Chondrocyte (in vitro differentiated cells): Measurements from ENCODE around the gene ENAM. TPM values are rescaled to one million over a fixed set of nuclear protein-coding genes. Genes with fewer than 3 reads are reported as not detected.
"Not testable (repeated sequence)": the region's sequence is repeated elsewhere in the genome, so short reads cannot be mapped to it uniquely, and the experiment has no call there.

Source experiments
- DNase-seq: peaks from one replicate; pipeline ENCODE4 v3.0.0; 2021; ENCODE audit warnings: mixed read lengths, low spot score
- H3K27ac Mint-ChIP-seq: one replicate; pipeline ENCODE4 v1.8.0; 2021; ENCODE audit warnings: mild to moderate bottlenecking, moderate library complexity, mixed read lengths; ENCODE audit not compliant: unreplicated experiment
- H3K27me3 Mint-ChIP-seq: 2 replicates; pipeline ENCODE4 v1.8.0; 2021; ENCODE audit warnings: low read depth, mixed read lengths
- H3K36me3 Mint-ChIP-seq: 2 replicates; pipeline ENCODE4 v1.8.0; 2021; ENCODE audit warnings: low read depth, mixed read lengths
- H3K4me1 Mint-ChIP-seq: 2 replicates; pipeline ENCODE4 v1.8.0; 2021; ENCODE audit warnings: low read depth, mild to moderate bottlenecking, mixed read lengths
- H3K4me3 Mint-ChIP-seq: one replicate; pipeline ENCODE4 v1.8.0; 2021; ENCODE audit warnings: mild to moderate bottlenecking, moderate library complexity, mixed read lengths; ENCODE audit not compliant: unreplicated experiment
- H3K9me3 Mint-ChIP-seq: 2 replicates; pipeline ENCODE4 v1.8.0; 2021; ENCODE audit warnings: low read depth, mixed read lengths
- total RNA-seq: library from RNA; stranded (reverse); gene quantifications from 3 replicates; pipeline ENCODE4 v1.2.1, GENCODE V29; 2021
- TF ChIP-seq, protein P1 (sequence below): fragments of 200-600 bp; sonication (generic); IDR thresholded peaks from 2 replicates; pipeline ENCODE4 v1.5.0; 2021; ENCODE audit warnings: antibody characterized with exemption, mild to moderate bottlenecking, moderate library complexity

ENAM gene
- total RNA-seq, 1 donor from 2014 or later = not detected

DNA sequence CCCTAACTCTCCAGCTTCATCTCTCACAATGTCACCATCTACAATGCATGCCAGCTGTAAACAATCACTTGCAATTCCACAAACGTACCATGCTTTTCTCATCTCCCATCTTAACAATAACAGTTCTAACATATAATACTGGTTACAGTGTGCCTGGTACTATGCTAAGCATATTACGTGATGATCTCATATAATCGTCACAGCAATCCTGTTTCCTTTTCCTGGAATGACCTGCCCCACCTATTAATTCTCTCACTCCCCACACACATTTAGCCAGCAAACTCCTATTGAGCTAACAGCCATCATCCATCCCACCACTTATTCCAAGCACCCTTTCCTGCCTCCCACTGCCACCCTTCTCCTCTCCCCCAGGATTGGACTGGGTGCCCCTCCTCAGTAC is 29.9 kb downstream of the ENAM start:
- no peaks in the 10 kb centered on the region for H3K4me1 Mint-ChIP-seq
- no peaks in the 10 kb centered on the region for H3K9me3 Mint-ChIP-seq
- no peaks in the 10 kb centered on the region for H3K36me3 Mint-ChIP-seq
- H3K4me3 Mint-ChIP-seq = no peak overlapping the region
- no peak overlapping the region for H3K27ac Mint-ChIP-seq
- DNase-seq = no peak
- TF ChIP-seq, protein P1, sequence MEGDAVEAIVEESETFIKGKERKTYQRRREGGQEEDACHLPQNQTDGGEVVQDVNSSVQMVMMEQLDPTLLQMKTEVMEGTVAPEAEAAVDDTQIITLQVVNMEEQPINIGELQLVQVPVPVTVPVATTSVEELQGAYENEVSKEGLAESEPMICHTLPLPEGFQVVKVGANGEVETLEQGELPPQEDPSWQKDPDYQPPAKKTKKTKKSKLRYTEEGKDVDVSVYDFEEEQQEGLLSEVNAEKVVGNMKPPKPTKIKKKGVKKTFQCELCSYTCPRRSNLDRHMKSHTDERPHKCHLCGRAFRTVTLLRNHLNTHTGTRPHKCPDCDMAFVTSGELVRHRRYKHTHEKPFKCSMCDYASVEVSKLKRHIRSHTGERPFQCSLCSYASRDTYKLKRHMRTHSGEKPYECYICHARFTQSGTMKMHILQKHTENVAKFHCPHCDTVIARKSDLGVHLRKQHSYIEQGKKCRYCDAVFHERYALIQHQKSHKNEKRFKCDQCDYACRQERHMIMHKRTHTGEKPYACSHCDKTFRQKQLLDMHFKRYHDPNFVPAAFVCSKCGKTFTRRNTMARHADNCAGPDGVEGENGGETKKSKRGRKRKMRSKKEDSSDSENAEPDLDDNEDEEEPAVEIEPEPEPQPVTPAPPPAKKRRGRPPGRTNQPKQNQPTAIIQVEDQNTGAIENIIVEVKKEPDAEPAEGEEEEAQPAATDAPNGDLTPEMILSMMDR = no peak
- peaks cover 29% of the 10 kb centered on the region for H3K27me3 Mint-ChIP-seq

DNA sequence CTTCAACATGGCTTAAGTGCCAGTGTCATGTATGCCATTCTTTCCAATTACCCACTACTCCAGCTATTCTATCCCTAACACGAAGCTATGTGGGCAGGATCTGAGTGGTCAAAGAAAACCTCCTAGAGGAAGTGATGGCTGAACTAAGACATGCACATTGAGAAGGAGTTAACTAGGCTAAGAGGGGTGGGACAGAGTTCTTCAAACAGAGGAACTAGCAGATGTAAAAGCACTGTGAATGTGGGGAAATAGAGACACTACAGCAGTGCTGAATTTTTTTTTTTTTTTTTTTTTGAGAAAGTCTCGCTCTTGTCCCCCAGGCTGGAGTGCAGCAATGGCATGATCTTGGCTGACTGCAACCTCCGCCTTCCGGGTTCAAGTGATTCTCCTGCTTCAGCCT is 31.6 kb downstream of the ENAM start:
- Mint-ChIP-seq H3K4me1 (no peaks in the 10 kb centered on the region), H3K27ac (no peak overlapping the region), H3K4me3 (no peak overlapping the region), H3K9me3 (no peaks in the 10 kb centered on the region), H3K36me3 (no peaks in the 10 kb centered on the region), H3K27me3 (peaks cover 17% of the 10 kb centered on the region)
- TF ChIP-seq, protein P1 = no peak
- no peak for DNase-seq

DNA sequence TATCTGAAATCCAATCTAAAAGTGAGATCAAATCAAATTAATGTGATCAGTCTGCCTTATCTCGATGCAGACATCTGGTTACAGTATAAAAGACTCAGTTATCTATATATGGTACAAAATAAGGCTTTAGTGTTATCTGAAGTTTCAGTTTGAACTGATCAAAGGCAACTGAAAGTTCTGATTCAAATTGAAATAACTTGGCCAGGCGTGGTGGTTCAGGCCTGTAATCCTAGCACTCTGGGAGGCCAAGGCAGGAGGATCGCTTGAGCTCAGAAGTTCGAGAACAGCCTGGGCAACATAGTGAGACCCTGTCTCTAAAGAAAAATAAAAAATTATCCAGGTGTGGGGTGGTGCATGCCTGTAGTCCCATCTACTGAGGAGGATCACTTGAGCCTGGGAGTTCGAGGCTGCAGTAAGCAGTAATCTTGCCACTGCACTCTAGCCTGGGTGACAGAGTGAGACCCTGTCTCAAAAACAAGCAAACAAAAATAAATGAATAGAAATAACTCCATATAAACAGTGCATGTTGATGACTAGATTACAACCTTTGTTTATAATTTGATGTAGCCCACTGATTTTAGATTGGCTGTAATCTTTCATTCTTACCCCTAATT is 32.9 kb downstream of the ENAM start:
- not testable (repeated sequence) for H3K9me3 Mint-ChIP-seq, H3K36me3 Mint-ChIP-seq, H3K27ac Mint-ChIP-seq, DNase-seq, H3K4me3 Mint-ChIP-seq, H3K4me1 Mint-ChIP-seq
- peaks cover 17% of the 10 kb centered on the region for H3K27me3 Mint-ChIP-seq

DNA sequence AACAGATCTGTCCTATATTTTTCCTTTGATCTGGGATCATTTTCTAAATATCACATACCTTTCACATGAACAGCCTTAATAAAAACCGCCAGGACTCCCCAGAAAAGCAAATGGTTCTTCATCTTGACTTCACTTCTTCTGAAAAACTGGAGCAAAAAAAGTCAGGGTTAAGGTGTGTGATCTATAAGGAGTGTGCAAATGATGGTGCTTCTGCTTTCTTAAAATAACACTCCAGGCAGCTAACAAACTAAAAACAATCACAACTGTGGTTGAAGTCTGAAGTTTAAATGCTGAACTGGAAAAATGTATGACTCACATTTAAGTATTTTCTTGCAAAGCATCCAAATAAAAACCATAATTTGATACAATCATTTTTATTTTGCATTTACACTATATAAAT is 37.8 kb downstream of the ENAM start, which contains the start of gene JCHAIN:
Gene JCHAIN (minus strand): TSS at position 140 of the 400 bp plus-strand sequence. CDS start 18 bp downstream, at position 122.
- TF ChIP-seq, protein P1 = no peak
- H3K27me3 Mint-ChIP-seq = peaks cover 16% of the 10 kb centered on the region
- no peaks in the 10 kb centered on the region for H3K36me3 Mint-ChIP-seq
- no peak for DNase-seq
- peaks cover 10% of the 10 kb centered on the region for H3K4me1 Mint-ChIP-seq
- no peaks in the 10 kb centered on the region for H3K9me3 Mint-ChIP-seq
- H3K4me3 Mint-ChIP-seq = no peak within 1 kb of the TSS
- no peak within 1 kb of the TSS for H3K27ac Mint-ChIP-seq

DNA sequence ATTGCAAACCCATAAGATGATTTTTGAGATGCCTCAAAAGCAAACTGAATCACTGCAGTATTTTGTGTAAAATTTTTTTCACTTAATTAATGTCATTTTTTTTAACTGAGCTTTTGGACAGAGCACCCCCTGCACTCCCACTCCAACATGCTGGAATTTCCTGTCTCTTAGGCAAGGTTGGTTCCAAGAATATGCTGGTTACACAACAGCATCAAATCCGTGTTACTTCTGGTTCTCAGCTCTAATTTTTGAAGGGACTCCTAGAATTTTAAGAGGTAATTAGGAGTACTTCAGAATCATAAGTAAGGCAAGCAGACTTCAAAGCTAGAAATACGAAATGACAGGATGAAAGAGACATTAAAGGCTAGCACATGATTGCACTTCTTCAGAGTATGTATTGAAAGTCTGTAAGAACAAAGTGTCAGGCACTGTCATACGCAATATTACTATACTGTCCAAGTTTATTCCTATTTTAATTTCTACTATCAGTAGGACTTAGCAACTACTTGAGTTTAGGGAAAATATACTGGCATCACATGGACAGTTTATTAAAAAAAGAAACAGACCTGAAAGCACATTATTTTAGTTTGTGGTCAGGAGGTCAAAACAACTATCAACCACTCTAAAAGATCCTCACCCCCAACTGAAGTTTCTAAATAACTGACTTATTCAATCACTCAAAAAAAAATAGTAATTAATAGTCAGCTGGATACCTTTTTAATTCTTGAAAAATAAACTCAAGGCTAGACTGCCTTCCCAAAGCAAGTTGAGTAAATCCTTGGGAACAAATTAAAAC is 39.4 kb downstream of the ENAM start:
- H3K9me3 Mint-ChIP-seq = no peaks in the 10 kb centered on the region
- no peak for DNase-seq
- TF ChIP-seq, protein P1 = no peak
- no peaks in the 10 kb centered on the region for H3K36me3 Mint-ChIP-seq
- H3K27ac Mint-ChIP-seq = no peak overlapping the region
- H3K4me1 Mint-ChIP-seq = peaks cover 10% of the 10 kb centered on the region
- peaks cover 16% of the 10 kb centered on the region for H3K27me3 Mint-ChIP-seq
- no peak overlapping the region for H3K4me3 Mint-ChIP-seq
